ENCODE results near the gene LRRC56. TPM values are rescaled to one million over a fixed set of nuclear protein-coding genes. Genes with fewer than 3 reads are reported as not detected.

The LRRC56 gene
- total and polyA plus RNA-seq, 2 experiments from 2014 or later, result 0.73 to 0.87 TPM

GRCh38 chr11:532986-533585 is 4.2 kb upstream of the LRRC56 start:
- no peak overlapping the region for H3K27ac ChIP-seq (ENCODE audit: low read depth)
- Mint-ChIP-seq H3K36me3 (ENCODE audit: low read depth) (peaks cover 10% of the 10 kb centered on the region; the same call in 2 of the 3 replicates), H3K27ac (no peak overlapping the region), H3K27me3 (ENCODE audit: insufficient read depth, low read depth, poor library complexity) (peaks cover 12% of the 10 kb centered on the region), H3K4me3 (peak overlapping the region; percentile 41; the same call in 1 of the 3 replicates), H3K4me1 (peaks cover 3% of the 10 kb centered on the region; the same call in 2 of the 3 replicates), H3K9me3 (peaks cover 2% of the 10 kb centered on the region; the same call in 2 of the 3 replicates)
- H3F3A ChIP-seq (replicated peaks; ENCODE audit: low read depth), result peaks cover 11% of the 10 kb centered on the region
- H3K4me3 ChIP-seq, result no peak overlapping the region
- H2AFZ ChIP-seq, result no peak overlapping the region
- no peaks in the 10 kb centered on the region; the same call in 1 of the 2 replicates for H3K4me1 ChIP-seq (ENCODE audit: insufficient read depth)
- no peak for TF ChIP-seq CTCF (conservative IDR thresholded peaks at IDR 0.05; ENCODE audit: low read depth in 2 of 2)
- no peak for TF ChIP-seq REST (IDR thresholded peaks at IDR 0.05; ENCODE audit: unreplicated experiment)
- no peak for TF ChIP-seq ETS1 (IDR thresholded peaks at IDR 0.05)
- no peak for TF ChIP-seq EZH2phosphoT487 (IDR thresholded peaks at IDR 0.05; ENCODE audit: unreplicated experiment)
- TF ChIP-seq NANOG (IDR thresholded peaks at IDR 0.05; ENCODE audit: borderline replicate concordance), result no peak
- no peak for TF ChIP-seq JUNB (IDR thresholded peaks at IDR 0.05; ENCODE audit: unreplicated experiment)
- no peak for TF ChIP-seq CREB1 (CRISPR knock-in tag; IDR thresholded peaks at IDR 0.05; ENCODE audit: low read depth)
- no peak for TF ChIP-seq EZH2 (IDR thresholded peaks at IDR 0.05; ENCODE audit: low read depth, unreplicated experiment)
- no peak for TF ChIP-seq ZNF114 (CRISPR knock-in tag; IDR thresholded peaks at IDR 0.05)
- no peak for TF ChIP-seq ZNF462 (CRISPR knock-in tag; IDR thresholded peaks at IDR 0.05)
- TF ChIP-seq ZNF331 (CRISPR knock-in tag; IDR thresholded peaks at IDR 0.05; ENCODE audit: low read depth), result no peak
- no peak for TF ChIP-seq POLR2AphosphoS5 (IDR thresholded peaks at IDR 0.05; ENCODE audit: low read depth)
- TF ChIP-seq STAT1 (IDR thresholded peaks at IDR 0.05; ENCODE audit: unreplicated experiment), result no peak
- ATAC-seq (no peak), DNase-seq (ENCODE audit: low spot score) (no peak)
- no peak overlapping the region for H3K4me2 ChIP-seq
- no peaks in the 10 kb centered on the region; the same call in 1 of the 2 replicates for H3K79me2 ChIP-seq (replicated peaks; ENCODE audit: insufficient read depth)
- H4K20me1 ChIP-seq (replicated peaks; ENCODE audit: insufficient read depth), result 0 out of 2 replicates have a peak, but pooled peaks cover 2% of the 10 kb centered on the region
- H3K27me3 ChIP-seq (ENCODE audit: insufficient read depth), result peaks cover 17% of the 10 kb centered on the region; the same call in 1 of the 2 replicates
- H3K9me2 ChIP-seq (ENCODE audit: insufficient read depth), result no peaks in the 10 kb centered on the region
- no peaks in the 10 kb centered on the region for H3K36me3 ChIP-seq (ENCODE audit: insufficient read depth)

Data from GM23338 (cell line).